PFSK-1 (cell line): Measurements from ENCODE around the gene FANK1.

Source experiments
- FOXP2 ChIP-seq: optimal IDR thresholded peaks from 2 replicates; pipeline ENCODE3; 2011; ENCODE audit warnings: borderline replicate concordance, control low read depth, inconsistent platforms; ENCODE audit not compliant: insufficient read depth; ENCODE audit errors: extremely low read length, extremely low read depth
- POLR2AphosphoS5 ChIP-seq: IDR thresholded peaks from 2 replicates; pipeline ENCODE4 v1.6.1; 2012; ENCODE audit warnings: low read depth, mild to moderate bottlenecking, control low read depth, low read length, moderate library complexity
- SIN3A ChIP-seq: IDR thresholded peaks from 2 replicates; pipeline ENCODE4 v1.6.1; 2012; ENCODE audit warnings: mild to moderate bottlenecking, low read length, moderate library complexity, borderline replicate concordance; ENCODE audit not compliant: insufficient read depth
- TAF1 ChIP-seq: IDR thresholded peaks from 2 replicates; pipeline ENCODE4 v1.6.1; 2012; ENCODE audit warnings: low read length, control low read depth, borderline replicate concordance; ENCODE audit not compliant: insufficient read depth
- TF ChIP-seq, protein P1 (sequence below), 2 experiments: IDR thresholded peaks; 2 replicates each; pipeline versions ENCODE4 v1.6.1 to v1.8.0; 2011 to 2012; ENCODE audit warnings: low read depth in 2 of 2, low read length in 2 of 2, control low read depth in 1 of 2, inconsistent platforms in 1 of 2, mild to moderate bottlenecking in 1 of 2, moderate library complexity in 1 of 2; ENCODE audit not compliant: insufficient read depth in 1 of 2

FANK1 gene

DNA sequence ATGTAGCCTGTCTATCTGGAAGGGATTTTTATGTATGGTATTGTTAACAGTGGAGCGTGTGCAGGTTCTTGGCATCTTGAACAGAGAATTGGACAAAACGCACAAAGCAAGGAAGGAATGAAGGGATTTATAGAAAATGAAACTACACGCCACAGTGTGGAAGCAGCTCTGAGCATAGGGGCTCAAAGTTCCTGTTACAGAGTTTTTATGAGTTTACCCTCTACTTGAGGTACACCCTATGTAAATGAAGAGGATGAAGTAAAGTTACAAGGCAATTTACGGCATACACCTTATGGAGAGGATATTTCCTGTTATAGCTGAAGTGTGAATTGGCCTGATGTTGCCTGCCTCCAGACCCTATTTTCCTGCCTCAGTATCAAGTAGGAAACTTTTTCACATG is 33.3 kb downstream of the FANK1 start:
- TF ChIP-seq FOXP2: no peak
- no peak for TF ChIP-seq TAF1
- TF ChIP-seq, protein P1, sequence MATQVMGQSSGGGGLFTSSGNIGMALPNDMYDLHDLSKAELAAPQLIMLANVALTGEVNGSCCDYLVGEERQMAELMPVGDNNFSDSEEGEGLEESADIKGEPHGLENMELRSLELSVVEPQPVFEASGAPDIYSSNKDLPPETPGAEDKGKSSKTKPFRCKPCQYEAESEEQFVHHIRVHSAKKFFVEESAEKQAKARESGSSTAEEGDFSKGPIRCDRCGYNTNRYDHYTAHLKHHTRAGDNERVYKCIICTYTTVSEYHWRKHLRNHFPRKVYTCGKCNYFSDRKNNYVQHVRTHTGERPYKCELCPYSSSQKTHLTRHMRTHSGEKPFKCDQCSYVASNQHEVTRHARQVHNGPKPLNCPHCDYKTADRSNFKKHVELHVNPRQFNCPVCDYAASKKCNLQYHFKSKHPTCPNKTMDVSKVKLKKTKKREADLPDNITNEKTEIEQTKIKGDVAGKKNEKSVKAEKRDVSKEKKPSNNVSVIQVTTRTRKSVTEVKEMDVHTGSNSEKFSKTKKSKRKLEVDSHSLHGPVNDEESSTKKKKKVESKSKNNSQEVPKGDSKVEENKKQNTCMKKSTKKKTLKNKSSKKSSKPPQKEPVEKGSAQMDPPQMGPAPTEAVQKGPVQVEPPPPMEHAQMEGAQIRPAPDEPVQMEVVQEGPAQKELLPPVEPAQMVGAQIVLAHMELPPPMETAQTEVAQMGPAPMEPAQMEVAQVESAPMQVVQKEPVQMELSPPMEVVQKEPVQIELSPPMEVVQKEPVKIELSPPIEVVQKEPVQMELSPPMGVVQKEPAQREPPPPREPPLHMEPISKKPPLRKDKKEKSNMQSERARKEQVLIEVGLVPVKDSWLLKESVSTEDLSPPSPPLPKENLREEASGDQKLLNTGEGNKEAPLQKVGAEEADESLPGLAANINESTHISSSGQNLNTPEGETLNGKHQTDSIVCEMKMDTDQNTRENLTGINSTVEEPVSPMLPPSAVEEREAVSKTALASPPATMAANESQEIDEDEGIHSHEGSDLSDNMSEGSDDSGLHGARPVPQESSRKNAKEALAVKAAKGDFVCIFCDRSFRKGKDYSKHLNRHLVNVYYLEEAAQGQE (IDR thresholded peaks at IDR 0.05; ENCODE audit: insufficient read depth in 1 of 2, low read depth in 2 of 2, low read length in 2 of 2): no peak
- TF ChIP-seq POLR2AphosphoS5: no peak
- no peak for TF ChIP-seq SIN3A

- TF ChIP-seq SIN3A (no peak), POLR2AphosphoS5 (no peak), TAF1 (no peak), FOXP2 (no peak)
- TF ChIP-seq, protein P1 (IDR thresholded peaks at IDR 0.05; ENCODE audit: insufficient read depth in 1 of 2, low read depth in 2 of 2, low read length in 2 of 2): no peak
Measured at GRCh38 chr10:125933693-125934092, 37.3 kb downstream of the FANK1 start.

GRCh38 chr10:125936331-125936730 is 40.0 kb downstream of the FANK1 start:
- TF ChIP-seq FOXP2 (no peak), TAF1 (no peak), POLR2AphosphoS5 (no peak), SIN3A (no peak)
- TF ChIP-seq, protein P1 (IDR thresholded peaks at IDR 0.05; ENCODE audit: insufficient read depth in 1 of 2, low read depth in 2 of 2, low read length in 2 of 2): no peak

DNA sequence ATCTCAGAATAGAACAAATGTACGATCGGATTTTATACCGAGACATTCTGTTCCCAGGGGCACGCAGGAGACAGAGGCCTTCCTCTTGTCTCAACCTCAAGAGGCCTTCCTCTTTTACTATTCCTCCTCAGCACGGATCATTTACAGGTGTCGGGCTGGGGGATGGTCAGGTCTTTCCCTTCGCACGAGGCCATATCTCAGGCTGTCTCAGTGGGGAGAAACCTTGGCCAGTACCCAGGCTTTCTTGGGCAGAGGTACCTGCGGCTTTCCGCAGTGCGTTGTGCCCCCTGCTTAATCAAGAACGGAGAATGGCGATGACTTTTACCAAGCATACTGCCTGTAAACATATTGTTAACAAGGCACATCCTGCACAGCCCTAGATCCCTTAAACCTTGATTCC is 44.2 kb downstream of the FANK1 start:
- no peak for TF ChIP-seq TAF1
- TF ChIP-seq FOXP2: no peak
- no peak for TF ChIP-seq POLR2AphosphoS5
- TF ChIP-seq SIN3A: no peak
- TF ChIP-seq, protein P1 (IDR thresholded peaks at IDR 0.05; ENCODE audit: insufficient read depth in 1 of 2, low read depth in 2 of 2, low read length in 2 of 2): no peak

DNA sequence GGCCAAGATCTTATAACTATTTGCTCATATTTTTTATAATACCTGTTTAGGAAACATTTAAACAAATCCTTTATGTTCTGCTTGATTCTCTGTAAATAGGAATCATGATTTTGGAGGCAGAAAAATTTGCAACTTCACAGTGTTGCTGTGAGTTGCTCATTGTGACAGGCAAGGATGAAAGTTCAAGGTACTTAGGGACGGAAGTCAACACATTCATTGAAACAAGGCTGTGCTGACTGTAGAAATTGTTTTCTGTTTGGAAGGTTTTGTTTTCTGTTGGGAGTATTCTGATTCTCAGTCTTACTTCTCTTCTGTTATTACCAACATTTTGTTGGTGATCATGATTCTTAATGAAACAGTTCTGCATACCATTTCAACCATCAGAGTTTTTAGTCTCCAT is 54.9 kb downstream of the FANK1 start:
- TF ChIP-seq TAF1: no peak
